Kidney epithelial cell (primary cell): ENCODE measurements around the gene TMEM130. TPM values are rescaled to one million over a fixed set of nuclear protein-coding genes. Genes with fewer than 3 reads are reported as not detected.

Experiments
- DNase-seq: peaks from one replicate; pipeline ENCODE4 v3.0.0-alpha.2; 2010; ENCODE audit warnings: low read depth
- H3K27me3 ChIP-seq: 2 replicates; pipeline ENCODE4 v1.6.0; 2011; ENCODE audit warnings: low read length; ENCODE audit not compliant: control insufficient read depth, insufficient read depth
- H3K36me3 ChIP-seq: 2 replicates; pipeline ENCODE4 v1.5.1; 2011; ENCODE audit warnings: low read length; ENCODE audit not compliant: control insufficient read depth, insufficient read depth
- H3K4me3 ChIP-seq: 2 replicates; pipeline ENCODE4 v1.5.1; 2011; ENCODE audit warnings: low read depth, mild to moderate bottlenecking, control low read depth, low read length
- total RNA-seq: library from RNA; depleted of rRNA; stranded (reverse); fragments of >200 nt; gene quantifications from 2 replicates; pipeline ENCODE4 v1.2.3, GENCODE V29; 2015
- TF ChIP-seq, protein P1 (sequence below): IDR thresholded peaks from 2 replicates; pipeline ENCODE4 v1.5.1; 2011; ENCODE audit warnings: mild to moderate bottlenecking, moderate library complexity, low read length, control low read depth, inconsistent platforms; ENCODE audit not compliant: insufficient read depth, poor library complexity, severe bottlenecking

Gene TMEM130
- total RNA-seq, 1 donor from 2014 or later: 0.33 TPM

DNA sequence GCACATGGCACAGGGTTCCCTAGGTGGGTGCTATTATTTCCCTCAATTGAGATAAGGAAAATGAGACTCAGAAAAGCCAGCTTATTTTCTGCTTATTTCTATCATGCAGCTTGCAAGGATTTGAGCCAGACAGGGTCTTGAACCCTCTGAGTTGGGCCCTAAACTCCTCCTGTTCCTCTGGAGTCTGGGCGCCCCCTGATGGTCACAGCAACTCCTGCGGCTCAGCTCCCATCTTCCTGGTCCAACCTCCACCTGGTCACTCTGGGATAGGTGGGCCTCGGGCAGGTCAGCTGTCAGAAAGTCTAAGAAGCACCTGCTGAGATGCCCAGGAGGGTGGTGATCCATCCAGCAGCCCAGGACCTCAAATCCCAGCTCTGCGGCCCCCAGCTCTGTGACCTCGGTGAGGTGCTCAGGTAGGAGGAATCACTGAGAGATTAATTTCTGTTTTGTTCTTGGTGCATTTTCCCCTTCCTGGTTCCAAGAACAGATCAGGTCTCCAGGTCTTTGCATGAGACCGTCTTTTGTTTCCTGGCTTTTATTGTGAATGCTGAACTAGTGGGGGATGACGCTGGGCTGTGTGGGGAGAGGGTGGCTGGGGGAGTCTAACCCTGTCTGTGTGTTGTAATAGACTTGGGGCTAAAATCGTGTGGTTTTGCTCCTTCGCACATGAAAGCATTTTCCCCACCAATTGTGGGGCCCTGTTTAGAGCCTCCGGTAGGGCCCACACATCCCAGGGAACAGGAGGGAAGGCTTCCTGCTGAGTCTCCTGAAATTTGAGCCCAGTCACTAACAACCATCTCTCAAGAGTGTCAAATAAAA, 32.8 kb downstream of the TMEM130 start:
- no peak for DNase-seq
- no peaks in the 10 kb centered on the region for H3K27me3 ChIP-seq
- no peaks in the 10 kb centered on the region for H3K36me3 ChIP-seq
- H3K4me3 ChIP-seq: no peak overlapping the region
- TF ChIP-seq, protein P1, sequence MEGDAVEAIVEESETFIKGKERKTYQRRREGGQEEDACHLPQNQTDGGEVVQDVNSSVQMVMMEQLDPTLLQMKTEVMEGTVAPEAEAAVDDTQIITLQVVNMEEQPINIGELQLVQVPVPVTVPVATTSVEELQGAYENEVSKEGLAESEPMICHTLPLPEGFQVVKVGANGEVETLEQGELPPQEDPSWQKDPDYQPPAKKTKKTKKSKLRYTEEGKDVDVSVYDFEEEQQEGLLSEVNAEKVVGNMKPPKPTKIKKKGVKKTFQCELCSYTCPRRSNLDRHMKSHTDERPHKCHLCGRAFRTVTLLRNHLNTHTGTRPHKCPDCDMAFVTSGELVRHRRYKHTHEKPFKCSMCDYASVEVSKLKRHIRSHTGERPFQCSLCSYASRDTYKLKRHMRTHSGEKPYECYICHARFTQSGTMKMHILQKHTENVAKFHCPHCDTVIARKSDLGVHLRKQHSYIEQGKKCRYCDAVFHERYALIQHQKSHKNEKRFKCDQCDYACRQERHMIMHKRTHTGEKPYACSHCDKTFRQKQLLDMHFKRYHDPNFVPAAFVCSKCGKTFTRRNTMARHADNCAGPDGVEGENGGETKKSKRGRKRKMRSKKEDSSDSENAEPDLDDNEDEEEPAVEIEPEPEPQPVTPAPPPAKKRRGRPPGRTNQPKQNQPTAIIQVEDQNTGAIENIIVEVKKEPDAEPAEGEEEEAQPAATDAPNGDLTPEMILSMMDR: peak; percentile 75

DNA sequence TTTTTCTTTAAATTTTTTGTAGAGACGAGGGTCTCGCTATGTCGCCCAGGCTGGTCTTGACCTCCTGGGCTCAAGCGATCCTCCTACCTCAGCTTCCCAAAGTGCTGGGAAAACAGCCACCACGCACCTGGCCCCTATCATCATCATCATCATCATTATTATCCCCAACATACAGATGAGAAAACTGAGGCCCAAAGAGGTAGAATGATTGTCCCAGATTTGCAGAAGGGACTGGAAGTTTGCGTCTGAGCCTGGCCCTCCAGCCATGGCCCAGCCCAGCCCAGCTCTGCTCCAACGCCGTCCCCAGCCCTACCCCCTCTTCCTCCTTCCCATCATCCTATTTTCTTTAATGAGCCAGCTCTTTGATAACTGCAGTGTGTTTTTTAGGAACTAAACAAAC, 34.9 kb downstream of the TMEM130 start:
- Histone ChIP-seq H3K4me3 (no peak overlapping the region), H3K36me3 (no peaks in the 10 kb centered on the region), H3K27me3 (no peaks in the 10 kb centered on the region)
- TF ChIP-seq, protein P1: no peak
- DNase-seq: no peak

DNA sequence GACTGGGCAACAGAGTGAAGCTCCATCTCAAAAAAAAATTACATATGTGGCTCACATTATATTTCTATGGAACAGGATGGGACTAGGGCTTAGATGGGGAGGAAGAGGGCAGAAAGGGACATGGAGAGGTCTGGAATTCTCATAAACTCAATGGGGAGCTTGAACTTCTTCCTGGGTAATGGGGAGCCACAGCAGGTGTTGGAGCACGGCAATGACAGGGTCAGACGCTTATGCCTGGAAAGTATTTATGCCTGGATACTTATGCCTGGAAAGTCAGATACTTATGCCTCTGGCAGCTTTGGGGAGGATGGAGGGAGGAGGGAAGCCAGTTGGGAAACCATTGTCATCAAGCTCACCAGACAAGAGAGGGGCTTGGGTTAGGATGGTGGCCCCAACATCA, 36.8 kb downstream of the TMEM130 start:
- TF ChIP-seq, protein P1: no peak
- Histone ChIP-seq H3K27me3 (no peaks in the 10 kb centered on the region), H3K4me3 (no peak overlapping the region), H3K36me3 (no peaks in the 10 kb centered on the region)
- DNase-seq: no peak

DNA sequence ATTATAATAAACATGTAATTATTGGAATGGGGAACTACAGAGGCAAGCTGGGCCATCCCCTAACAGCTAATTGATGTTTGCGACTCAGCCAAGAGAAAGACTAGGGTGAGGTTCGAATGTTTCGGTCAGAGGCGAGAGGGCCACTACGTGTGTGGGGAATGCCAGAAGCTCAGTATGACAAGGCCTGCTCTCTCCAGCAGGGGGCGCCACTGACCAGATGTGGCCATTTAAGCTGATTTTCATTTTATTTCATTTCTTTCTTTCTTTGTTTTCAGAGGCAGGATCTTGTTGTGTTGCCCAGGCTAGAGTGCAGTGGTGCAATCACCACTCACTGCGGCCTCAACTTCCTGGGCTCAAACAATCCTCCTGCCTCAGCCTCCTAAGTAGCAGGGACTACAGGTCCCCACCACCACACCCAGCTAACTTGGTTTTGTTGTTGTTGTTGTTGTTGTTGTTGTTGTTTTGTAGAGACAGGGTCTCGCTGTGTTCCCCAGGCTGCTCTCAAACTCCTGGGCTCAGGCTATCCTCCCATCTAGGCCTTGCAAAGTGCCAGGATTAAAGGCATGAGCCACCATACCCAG, 38.1 kb downstream of the TMEM130 start:
- Histone ChIP-seq H3K4me3 (no peak overlapping the region), H3K36me3 (no peaks in the 10 kb centered on the region), H3K27me3 (peaks cover 1% of the 10 kb centered on the region)
- DNase-seq: no peak
- TF ChIP-seq, protein P1: peak; percentile 69

DNA sequence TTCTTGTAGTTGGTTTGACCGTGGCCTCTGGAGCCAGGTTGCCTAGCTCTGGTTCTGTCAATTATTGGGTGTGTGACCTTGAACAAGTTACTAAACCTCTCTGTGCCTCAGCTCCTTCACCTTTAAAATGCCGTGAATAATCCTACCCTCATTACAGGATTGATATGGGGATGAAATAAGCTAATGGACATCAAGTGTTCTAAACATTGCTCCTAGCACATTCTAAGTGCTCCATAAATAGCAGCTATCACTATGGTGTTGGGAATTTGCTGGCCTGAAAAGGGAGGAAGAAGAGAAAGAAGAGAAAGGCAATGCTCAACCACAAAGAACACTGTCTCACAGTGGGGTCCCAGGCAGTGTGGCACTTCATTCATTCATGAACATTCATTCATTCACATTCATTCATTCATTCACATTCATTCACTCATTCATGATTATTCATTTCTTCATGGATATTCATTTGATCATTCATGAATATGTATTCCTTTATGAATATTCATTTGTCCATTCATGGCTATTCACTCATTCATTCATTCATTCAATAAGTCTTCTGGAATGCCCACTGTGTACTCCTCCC, 38.8 kb downstream of the TMEM130 start:
- Histone ChIP-seq H3K4me3 (no peak overlapping the region), H3K27me3 (peaks cover 2% of the 10 kb centered on the region), H3K36me3 (no peaks in the 10 kb centered on the region)
- DNase-seq: no peak
- TF ChIP-seq, protein P1: no peak
